WTC11 (cell line): ENCODE measurements around the gene AVP. TPM values are rescaled to one million over a fixed set of nuclear protein-coding genes. Genes with fewer than 3 reads are reported as not detected.

ENCODE experiments used
- ATAC-seq: fragments of 200-7000 bp; cut with Tn5 transposase; 2 replicates; pipeline ENCODE4 v1.10.0; 2021; ENCODE audit warnings: mild to moderate bottlenecking, moderate library complexity
- CTCF ChIA-PET: fragments of 300-600 bp; sonication (Branson Sonifier 250); formaldehyde crosslinking; loops from one replicate; lab custom pipeline; 2021; ENCODE audit warnings: antibody characterized with exemption; lab: Charles Lee
- POLR2A ChIA-PET: fragments of 350-600 bp; sonication (Branson Sonifier 250); formaldehyde crosslinking; loops from one replicate; lab custom pipeline; 2021; ENCODE audit warnings: antibody characterized with exemption; lab: Charles Lee
- DNase-seq: peaks from one replicate; pipeline ENCODE4 v3.0.0; 2021; ENCODE audit warnings: low spot score
- H3K27ac Mint-ChIP-seq: 2 replicates; pipeline ENCODE4 v1.8.0; 2021; ENCODE audit warnings: mixed read lengths
- H3K27me3 Mint-ChIP-seq: 2 replicates; pipeline ENCODE4 v1.8.0; 2021; ENCODE audit warnings: low read depth, mild to moderate bottlenecking, moderate library complexity, mixed read lengths
- H3K36me3 Mint-ChIP-seq: 2 replicates; pipeline ENCODE4 v1.8.0; 2021; ENCODE audit warnings: mixed read lengths
- H3K4me1 Mint-ChIP-seq: 2 replicates; pipeline ENCODE4 v1.8.0; 2022; ENCODE audit warnings: mixed read lengths
- H3K4me3 Mint-ChIP-seq: 2 replicates; pipeline ENCODE4 v1.8.0; 2021; ENCODE audit warnings: mild to moderate bottlenecking, moderate library complexity, mixed read lengths
- H3K9me3 Mint-ChIP-seq: 2 replicates; pipeline ENCODE4 v1.8.0; 2021; ENCODE audit warnings: mixed read lengths
- ERG ChIP-seq: fragments of 250-450 bp; sonication (Bioruptor Pico); IDR thresholded peaks from 2 replicates; pipeline ENCODE4 v1.8.0; 2021; ENCODE audit warnings: mild to moderate bottlenecking
- FOXJ3 ChIP-seq: sonication (generic); formaldehyde crosslinking; IDR thresholded peaks from 2 replicates; pipeline ENCODE4 v1.9.0; 2021; ENCODE audit warnings: missing genetic modification reagents, mild to moderate bottlenecking, borderline replicate concordance
- FOXK1 ChIP-seq: sonication (generic); formaldehyde crosslinking; IDR thresholded peaks from 2 replicates; pipeline ENCODE4 v1.8.0; 2022; ENCODE audit warnings: mild to moderate bottlenecking, moderate library complexity, missing genetic modification reagents
- FOXP1 ChIP-seq: sonication (generic); formaldehyde crosslinking; IDR thresholded peaks from 2 replicates; pipeline ENCODE4 v1.8.0; 2022; ENCODE audit warnings: missing genetic modification reagents, mild to moderate bottlenecking, moderate library complexity, borderline replicate concordance
- FOXP4 ChIP-seq: sonication (generic); formaldehyde crosslinking; IDR thresholded peaks from 2 replicates; pipeline ENCODE4 v1.8.0; 2022; ENCODE audit warnings: mild to moderate bottlenecking, missing genetic modification reagents
- OVOL2 ChIP-seq: fragments of 250-450 bp; sonication (Bioruptor Pico); IDR thresholded peaks from 2 replicates; pipeline ENCODE4 v1.9.0; 2021; ENCODE audit warnings: mild to moderate bottlenecking, borderline replicate concordance
- PRDM15 ChIP-seq: sonication (generic); formaldehyde crosslinking; IDR thresholded peaks from 2 replicates; pipeline ENCODE4 v1.8.0; 2022; ENCODE audit warnings: missing genetic modification reagents
- RORB ChIP-seq: fragments of 250-450 bp; sonication (Bioruptor Pico); IDR thresholded peaks from 2 replicates; pipeline ENCODE4 v1.9.0; 2021; ENCODE audit warnings: mild to moderate bottlenecking
- SMAD3 ChIP-seq: sonication (generic); formaldehyde crosslinking; IDR thresholded peaks from 2 replicates; pipeline ENCODE4 v1.8.0; 2022; ENCODE audit warnings: missing genetic modification reagents, mild to moderate bottlenecking, borderline replicate concordance
- ZNF121 ChIP-seq: sonication (generic); formaldehyde crosslinking; IDR thresholded peaks from 2 replicates; pipeline ENCODE4 v1.8.0; 2023; ENCODE audit warnings: missing genetic modification reagents
- ZNF317 ChIP-seq: sonication (generic); formaldehyde crosslinking; IDR thresholded peaks from 2 replicates; pipeline ENCODE4 v1.8.1; 2023; ENCODE audit warnings: low read depth, mild to moderate bottlenecking, moderate library complexity, missing genetic modification reagents, borderline replicate concordance
- ZNF423 ChIP-seq: fragments of 250-450 bp; sonication (Bioruptor Pico); IDR thresholded peaks from 2 replicates; pipeline ENCODE4 v2.1.2; 2022; ENCODE audit warnings: mild to moderate bottlenecking, moderate library complexity
- ZNF512 ChIP-seq: sonication (generic); formaldehyde crosslinking; IDR thresholded peaks from 2 replicates; pipeline ENCODE4 v1.8.1; 2022; ENCODE audit warnings: missing genetic modification reagents, borderline replicate concordance
- total RNA-seq: library from RNA; stranded (reverse); gene quantifications from 3 replicates; pipeline ENCODE4 v1.2.3, GENCODE V29; 2021

AVP gene
- total RNA-seq, 1 experiment from 2014 or later = 0.50 TPM

GRCh38 chr20:3059489-3059888 is 25.0 kb downstream of the AVP start:
- H3K4me1 Mint-ChIP-seq = no peaks in the 10 kb centered on the region
- POLR2A ChIA-PET = no interaction called here

More at GRCh38 chr20:3059489-3059888, 25.0 kb downstream of the AVP start:
- CTCF ChIA-PET = no interaction called here
- DNase-seq = no peak
- Mint-ChIP-seq H3K36me3 (no peaks in the 10 kb centered on the region), H3K27ac (no peak overlapping the region)
- no peak for TF ChIP-seq PRDM15 (CRISPR knock-in tag)
- no peak for TF ChIP-seq ZNF423 (CRISPR knock-in tag)
- TF ChIP-seq FOXJ3 (CRISPR knock-in tag) = no peak
- no peak for TF ChIP-seq ZNF121
- TF ChIP-seq ZNF512 (CRISPR knock-in tag) = no peak
- TF ChIP-seq FOXK1 = no peak
- no peak for TF ChIP-seq FOXP1
- no peak for TF ChIP-seq OVOL2 (CRISPR knock-in tag)
- no peak for TF ChIP-seq RORB
- no peak for TF ChIP-seq FOXP4
- no peak for TF ChIP-seq ZNF317 (CRISPR knock-in tag)
- TF ChIP-seq SMAD3 = no peak
- TF ChIP-seq ERG (CRISPR knock-in tag) = no peak
- TF ChIP-seq, all 79 proteins: peak for 0
- H3K27me3 Mint-ChIP-seq = no peaks in the 10 kb centered on the region; the same call in 1 of the 2 replicates
- no peaks in the 10 kb centered on the region for H3K9me3 Mint-ChIP-seq
- H3K4me3 Mint-ChIP-seq = no peak overlapping the region
- ATAC-seq = no peak
